Glutamatergic neuron (in vitro differentiated cells): ENCODE data around the gene TXNDC11. TPM values are rescaled to one million over a fixed set of nuclear protein-coding genes. Genes with fewer than 3 reads are reported as not detected.

Experiments used
- DNase-seq: peaks from one replicate; pipeline ENCODE4 v3.0.0; 2022
- H3K27ac Mint-ChIP-seq: one replicate; pipeline ENCODE4 v1.8.0; 2020; ENCODE audit warnings: mild to moderate bottlenecking, mixed read lengths, inconsistent platforms; ENCODE audit not compliant: unreplicated experiment
- H3K27me3 Mint-ChIP-seq: one replicate; pipeline ENCODE4 v1.8.0; 2020; ENCODE audit warnings: mild to moderate bottlenecking, moderate library complexity, mixed read lengths, inconsistent platforms; ENCODE audit not compliant: unreplicated experiment
- H3K36me3 Mint-ChIP-seq: one replicate; pipeline ENCODE4 v1.8.0; 2020; ENCODE audit warnings: mild to moderate bottlenecking, mixed read lengths, inconsistent platforms; ENCODE audit not compliant: unreplicated experiment
- H3K4me1 Mint-ChIP-seq: one replicate; pipeline ENCODE4 v1.8.0; 2020; ENCODE audit warnings: mild to moderate bottlenecking, low read depth, mixed read lengths, inconsistent platforms; ENCODE audit not compliant: unreplicated experiment
- H3K4me3 Mint-ChIP-seq: one replicate; pipeline ENCODE4 v1.8.0; 2020; ENCODE audit warnings: mild to moderate bottlenecking, mixed read lengths, inconsistent platforms; ENCODE audit not compliant: unreplicated experiment
- H3K9me3 Mint-ChIP-seq: one replicate; pipeline ENCODE4 v1.8.0; 2020; ENCODE audit warnings: mild to moderate bottlenecking, moderate library complexity, mixed read lengths, inconsistent platforms; ENCODE audit not compliant: unreplicated experiment
- CTCF ChIP-seq: fragments of 200-600 bp; sonication (generic); IDR thresholded peaks from one replicate; pipeline ENCODE4 v1.5.0; 2021; ENCODE audit not compliant: partially characterized antibody, unreplicated experiment
- total RNA-seq: library from RNA; stranded (reverse); fragmentation: NEBNext Ultra II Directional; extraction: Animal tissue kit (Norgen Biotek cat#: 25700); gene quantifications from one replicate; pipeline ENCODE4 v1.2.1, GENCODE V29; 2021; ENCODE audit not compliant: unreplicated experiment

TXNDC11 gene
- total RNA-seq, 1 donor from 2014 or later: 18.4 TPM

- Mint-ChIP-seq H3K27me3 (peaks cover 9% of the 10 kb centered on the region), H3K4me3 (no peak overlapping the region), H3K9me3 (no peaks in the 10 kb centered on the region), H3K36me3 (no peaks in the 10 kb centered on the region), H3K4me1 (peaks cover 16% of the 10 kb centered on the region), H3K27ac (no peak overlapping the region)
- TF ChIP-seq CTCF: no peak
- no peak for DNase-seq
Measured at GRCh38 chr16:11638140-11638539, 104.5 kb downstream of the TXNDC11 start.

GRCh38 chr16:11637320-11637719, 105.3 kb downstream of the TXNDC11 start:
- no peaks in the 10 kb centered on the region for H3K36me3 Mint-ChIP-seq
- TF ChIP-seq CTCF: no peak
- H3K27me3 Mint-ChIP-seq: peaks cover 9% of the 10 kb centered on the region
- H3K9me3 Mint-ChIP-seq: no peaks in the 10 kb centered on the region
- no peak for DNase-seq
- peaks cover 16% of the 10 kb centered on the region for H3K4me1 Mint-ChIP-seq
- H3K27ac Mint-ChIP-seq: no peak overlapping the region
- no peak overlapping the region for H3K4me3 Mint-ChIP-seq

GRCh38 chr16:11636172-11636721, 106.4 kb downstream of the TXNDC11 start:
- peaks cover 13% of the 10 kb centered on the region for H3K4me1 Mint-ChIP-seq

GRCh38 chr16:11635679-11636171, 106.9 kb downstream of the TXNDC11 start:
- DNase-seq: no peak

More at GRCh38 chr16:11636172-11636721, 106.4 kb downstream of the TXNDC11 start:
- DNase-seq: no peak
- no peak overlapping the region for H3K4me3 Mint-ChIP-seq
- no peak overlapping the region for H3K27ac Mint-ChIP-seq
- no peak for TF ChIP-seq CTCF
- no peaks in the 10 kb centered on the region for H3K36me3 Mint-ChIP-seq
- peaks cover 11% of the 10 kb centered on the region for H3K27me3 Mint-ChIP-seq
- no peaks in the 10 kb centered on the region for H3K9me3 Mint-ChIP-seq

More at GRCh38 chr16:11635679-11636171, 106.9 kb downstream of the TXNDC11 start:
- no peak for TF ChIP-seq CTCF
- Mint-ChIP-seq H3K4me3 (no peak overlapping the region), H3K27me3 (peaks cover 10% of the 10 kb centered on the region), H3K27ac (no peak overlapping the region), H3K9me3 (no peaks in the 10 kb centered on the region), H3K4me1 (peaks cover 8% of the 10 kb centered on the region), H3K36me3 (no peaks in the 10 kb centered on the region)
